Measurements from ENCODE around the gene EEFSEC.

The EEFSEC gene

GRCh38 chr3:128123156-128123537, 30.1 kb upstream of the EEFSEC start:
- no peak for TF ChIP-seq CTCF (conservative IDR thresholded peaks at IDR 0.05; ENCODE audit: low read depth, low read length)
- DNase-seq (ENCODE audit: low read depth), result no peak
- H3K4me3 ChIP-seq (ENCODE audit: low read length), result peak overlapping the region; percentile 96

- DNase-seq (ENCODE audit: low read depth), result peak; percentile 91
- no peak for TF ChIP-seq CTCF (conservative IDR thresholded peaks at IDR 0.05; ENCODE audit: low read depth, low read length)
- H3K4me3 ChIP-seq (ENCODE audit: low read length), result peak within 1 kb of the TSS; percentile 96
Observed at GRCh38 chr3:128123538-128124368, 29.5 kb upstream of the EEFSEC start, which contains the start of gene RUVBL1. RUVBL1 (minus strand) TSS chr3:128123812; CDS start chr3:128123724, 88 bp downstream.

- TF ChIP-seq CTCF (conservative IDR thresholded peaks at IDR 0.05; ENCODE audit: low read depth, low read length), result no peak
- H3K4me3 ChIP-seq (ENCODE audit: low read length), result no peak overlapping the region
- DNase-seq (ENCODE audit: low read depth), result no peak
Observed at GRCh38 chr3:128127236-128127635, 26.0 kb upstream of the EEFSEC start.

GRCh38 chr3:128128251-128128650, 25.0 kb upstream of the EEFSEC start:
- H3K4me3 ChIP-seq (ENCODE audit: low read length), result no peak overlapping the region
- DNase-seq (ENCODE audit: low read depth), result no peak
- no peak for TF ChIP-seq CTCF (conservative IDR thresholded peaks at IDR 0.05; ENCODE audit: low read depth, low read length)

- H3K4me3 ChIP-seq (ENCODE audit: low read length), result no peak overlapping the region
- DNase-seq (ENCODE audit: low read depth), result no peak
- no peak for TF ChIP-seq CTCF (conservative IDR thresholded peaks at IDR 0.05; ENCODE audit: low read depth, low read length)
Observed at GRCh38 chr3:128131897-128132646, 21.2 kb upstream of the EEFSEC start.

- peak; percentile 66 for TF ChIP-seq CTCF (conservative IDR thresholded peaks at IDR 0.05; ENCODE audit: low read depth, low read length)
- no peak for DNase-seq (ENCODE audit: low read depth)
- H3K4me3 ChIP-seq (ENCODE audit: low read length), result no peak overlapping the region
Observed at GRCh38 chr3:128133273-128133883, 19.9 kb upstream of the EEFSEC start.

Measured in retinal pigment epithelial cell (primary cell).